GM18505 (cell line): ENCODE results near the gene LRRC28.
"Not testable (repeated sequence)": the region's sequence is repeated elsewhere in the genome, so short reads cannot be mapped to it uniquely, and the experiment has no call there.

ENCODE experiments used
- ATAC-seq: cut with Tn5 transposase; IDR thresholded peaks from one replicate; pipeline ENCODE4 v1.9.1; 2021; ENCODE audit not compliant: unreplicated experiment
- POLR2A ChIP-seq: IDR thresholded peaks from 4 replicates; pipeline ENCODE4 v1.6.1; 2011; ENCODE audit warnings: borderline replicate concordance; ENCODE audit not compliant: insufficient read depth, insufficient read length; ENCODE audit errors: extremely low read depth

The LRRC28 gene

DNA sequence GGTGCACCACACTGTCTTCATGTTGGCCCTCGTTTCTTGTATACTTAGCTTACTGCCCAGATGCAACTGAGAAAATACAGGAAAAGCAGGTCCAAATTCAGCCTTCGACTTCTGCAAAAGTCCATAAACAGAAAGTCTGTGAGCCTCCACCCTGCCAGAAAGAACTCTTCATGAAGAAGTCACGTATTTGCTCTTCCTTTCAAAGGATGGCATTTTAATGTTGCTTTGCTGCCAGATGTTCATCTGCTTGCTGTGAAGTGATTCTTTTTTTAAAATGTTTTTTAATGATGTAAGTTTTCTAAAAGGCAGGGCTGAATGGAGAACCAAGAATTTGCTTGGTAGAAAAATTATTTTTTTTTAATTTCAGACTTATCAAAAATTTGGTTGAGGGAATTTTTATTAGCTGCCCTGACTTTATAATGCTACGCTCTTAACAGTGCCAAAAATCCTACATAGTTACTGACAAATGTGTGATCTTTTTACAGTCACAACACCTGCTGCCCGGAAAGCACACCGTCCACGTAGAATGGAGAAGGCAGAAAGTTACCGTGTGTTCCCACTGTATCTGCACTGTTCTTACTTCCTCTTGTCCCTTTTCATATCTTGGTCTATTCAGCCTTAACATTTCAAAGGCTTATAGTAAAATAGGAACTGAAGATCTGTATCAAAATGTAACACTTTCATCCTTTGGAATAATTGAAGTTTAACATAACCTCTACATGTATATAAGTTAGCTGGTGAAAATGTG, 136.3 kb downstream of the LRRC28 start:
- no peak for ATAC-seq
- no peak for TF ChIP-seq POLR2A

GRCh38 chr15:99390667-99391066, 139.4 kb downstream of the LRRC28 start:
- ATAC-seq: no peak
- TF ChIP-seq POLR2A: no peak

GRCh38 chr15:99393641-99394040, 142.4 kb downstream of the LRRC28 start:
- ATAC-seq: no peak
- no peak for TF ChIP-seq POLR2A

DNA sequence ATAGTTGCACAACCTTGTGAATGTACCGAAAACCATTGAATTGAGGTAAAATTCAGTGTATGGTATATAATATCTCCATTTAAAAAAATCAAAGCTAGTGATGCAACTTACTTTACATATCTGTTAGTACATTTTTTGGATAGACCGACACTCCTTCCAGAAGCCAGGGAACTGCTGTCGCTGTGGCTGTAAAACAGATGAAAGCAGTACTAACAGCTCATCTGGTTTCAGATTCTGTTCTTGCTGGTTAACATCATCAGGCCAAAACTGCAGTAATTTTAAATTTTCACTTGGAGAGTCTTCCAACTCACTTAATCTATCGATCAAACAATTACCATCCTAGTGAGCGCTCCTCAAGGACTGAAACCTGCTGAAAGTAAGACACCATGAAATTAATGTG, 145.1 kb downstream of the LRRC28 start:
- TF ChIP-seq POLR2A: no peak
- no peak for ATAC-seq

DNA sequence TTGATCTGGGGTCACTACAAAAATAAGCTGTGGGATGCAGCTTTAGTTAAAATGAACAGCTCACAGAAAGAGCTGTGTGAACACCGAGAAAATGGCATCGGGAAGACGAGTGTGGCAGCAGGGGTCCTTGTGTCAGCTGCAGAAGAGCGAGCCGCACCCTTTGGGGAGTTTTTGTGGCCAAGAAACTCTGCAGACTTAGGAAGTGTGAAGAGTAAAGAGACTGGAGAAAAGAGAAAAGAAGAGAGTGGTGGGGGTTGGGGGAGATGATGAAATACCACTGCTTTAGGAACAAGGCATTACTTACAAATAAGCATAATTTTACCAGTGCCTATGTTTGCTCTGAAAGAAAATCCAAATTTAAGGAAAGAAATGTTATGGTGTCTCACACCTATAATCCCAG, 147.8 kb downstream of the LRRC28 start:
- no peak for ATAC-seq
- TF ChIP-seq POLR2A: no peak

DNA sequence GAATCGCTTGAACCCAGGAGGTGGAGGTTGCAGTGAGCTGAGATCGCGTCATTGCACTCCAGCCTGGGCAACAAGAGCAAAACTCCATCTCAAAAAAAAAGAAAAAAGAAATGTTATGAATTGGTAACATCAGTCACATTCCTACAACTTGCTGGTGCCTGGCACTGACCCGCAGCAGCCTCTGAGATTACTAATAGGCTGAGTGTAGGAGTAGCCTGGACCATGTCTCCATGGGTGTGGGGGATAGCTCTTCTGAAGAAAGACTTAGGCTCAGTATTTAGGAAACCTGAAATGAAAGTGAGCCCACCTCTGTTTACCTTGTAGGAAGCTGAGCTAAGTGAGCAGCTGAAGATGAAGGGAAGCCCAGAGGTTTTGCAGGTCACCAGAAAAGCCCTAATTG, 148.3 kb downstream of the LRRC28 start:
- TF ChIP-seq POLR2A: no peak
- ATAC-seq: no peak

- not testable (repeated sequence) for ATAC-seq
Measured at GRCh38 chr15:99401216-99401615, 149.9 kb downstream of the LRRC28 start.

- TF ChIP-seq POLR2A: no peak
- ATAC-seq: no peak
Measured at GRCh38 chr15:99402014-99402729, 150.9 kb downstream of the LRRC28 start.

GRCh38 chr15:99403597-99403996, 152.3 kb downstream of the LRRC28 start:
- TF ChIP-seq POLR2A: no peak

DNA sequence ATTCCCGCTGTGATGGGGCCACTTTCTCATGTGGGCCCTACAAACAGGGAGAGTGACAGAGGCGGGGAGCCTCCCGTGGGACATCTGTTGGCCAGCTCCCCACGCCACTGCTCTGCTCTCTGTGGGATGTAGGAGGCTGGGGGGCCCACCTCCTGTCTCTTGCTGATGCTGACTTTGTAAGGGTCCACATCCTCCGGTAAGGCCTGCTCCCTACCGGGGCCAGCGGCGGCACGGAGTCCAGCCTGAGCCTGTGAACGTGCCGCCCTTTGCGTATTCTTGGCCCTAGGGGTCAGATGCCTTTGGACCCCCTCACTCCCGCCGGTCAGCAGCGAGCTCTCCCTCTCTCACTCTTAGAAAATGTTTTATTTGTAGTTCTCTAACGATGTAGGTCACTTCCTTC, 153.2 kb downstream of the LRRC28 start:
- TF ChIP-seq POLR2A: no peak
- ATAC-seq: no peak

More at GRCh38 chr15:99403597-99403996, 152.3 kb downstream of the LRRC28 start:
- ATAC-seq: no peak

GRCh38 chr15:99406120-99406519, 154.8 kb downstream of the LRRC28 start:
- TF ChIP-seq POLR2A: no peak
- no peak for ATAC-seq

GRCh38 chr15:99406716-99407487, 155.6 kb downstream of the LRRC28 start:
- no peak for ATAC-seq
- no peak for TF ChIP-seq POLR2A

DNA sequence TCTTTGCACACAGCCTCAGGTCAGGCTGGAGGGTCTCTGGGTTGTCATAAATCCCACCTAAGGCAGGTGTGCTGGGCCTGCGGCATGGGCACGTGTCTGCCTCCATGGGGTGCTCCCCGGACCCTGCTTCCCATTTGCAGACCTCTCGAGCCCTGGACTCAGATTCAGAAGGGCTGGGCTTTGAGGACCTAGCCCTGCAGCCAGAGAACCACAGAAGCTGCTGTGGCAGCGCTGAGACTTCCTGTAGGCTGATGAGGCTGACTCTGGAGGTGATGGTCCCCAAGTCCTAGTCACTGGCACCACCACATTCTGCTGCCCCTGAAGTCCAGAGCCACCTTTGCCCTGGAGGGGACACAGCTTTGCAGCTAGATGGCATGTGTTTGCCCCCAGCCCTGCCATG, 156.4 kb downstream of the LRRC28 start:
- ATAC-seq: no peak
- no peak for TF ChIP-seq POLR2A
